Adrenal gland (tissue), 12 donors: ENCODE data around the gene PBRM1. TPM values are rescaled to one million over a fixed set of nuclear protein-coding genes. Genes with fewer than 3 reads are reported as not detected.

Source experiments
- DNase-seq, 7 donors: peaks; one replicate each; pipeline ENCODE4 v3.0.0-alpha.2; 2019 to 2020
- H3K27ac ChIP-seq, 5 donors: fragments of 200-600 bp; sonication (generic) in 4 of 5; 1 replicate in 3 of 5; 2 replicates in 2 of 5; pipeline versions ENCODE4 v1.5.1 to v1.8.0; 2016 to 2020; ENCODE audit warnings: mild to moderate bottlenecking in 1 of 5
- H3K27me3 ChIP-seq: fragments of 200-600 bp; 2 replicates; pipeline ENCODE4 v1.8.0; 2021
- H3K36me3 ChIP-seq, 2 donors: fragments of 200-600 bp; replicated peaks in 1 of 2; 1 replicate in 1 of 2; 2 replicates in 1 of 2; pipeline versions ENCODE4 v1.5.1 to v1.8.0; 2018 to 2022
- H3K4me1 ChIP-seq, 2 donors: fragments of 200-600 bp; replicated peaks in 1 of 2; 1 replicate in 1 of 2; 2 replicates in 1 of 2; pipeline versions ENCODE4 v1.5.1 to v1.8.0; 2018 to 2021
- H3K4me3 ChIP-seq, 4 donors: fragments of 200-600 bp; sonication (generic) in 3 of 4; one replicate each; pipeline ENCODE4 v1.5.1; 2016 to 2018
- H3K9me3 ChIP-seq, 3 donors: fragments of 200-600 bp; sonication (generic) in 1 of 3; replicated peaks in 1 of 3; 1 replicate in 2 of 3; 2 replicates in 1 of 3; pipeline versions ENCODE4 v1.5.1 to v1.8.0; 2016 to 2021
- POLR2A ChIP-seq, 2 donors: fragments of 450-650 bp; IDR thresholded peaks; one replicate each; pipeline ENCODE4 v1.6.1; 2017; ENCODE audit warnings: antibody characterized with exemption in 2 of 2, mild to moderate bottlenecking in 2 of 2, moderate library complexity in 1 of 2
- WGBS, 4 donors: extraction: QIAGEN DNeasy Blood & Tissue Kit in 2 of 4; methylation state at CpG; one replicate each; pipeline versions ENCODE4 v1.1.5 to v1.1.7; 2013 to 2017; 5-methylcytosine and 5-hydroxymethylcytosine counted together
- intact Hi-C, 2 donors: fragments of 100-400 bp; cut with DNase I; formaldehyde crosslinking; loops; one replicate each; pipeline versions ENCODE4 v1.14.1 to v1.15.0; 2022 to 2023
- polyA plus RNA-seq, 3 donors: library from polyadenylated mRNA; stranded (reverse); fragments of 200-250 nt in 2 of 3; fragments of 350-450 nt in 1 of 3; fragmentation: Illumina TruSeq in 1 of 3; extraction: RNeasy Lipid Tissue Mini Kit (QIAGEN cat#74804) in 1 of 3; gene quantifications; one replicate each; pipeline ENCODE4 v1.2.3, GENCODE V29; 2013 to 2014
- total RNA-seq, 9 donors: library from RNA; depleted of rRNA in 4 of 9; stranded (reverse); fragments of >200 nt in 4 of 9; fragments of 120-200 nt in 1 of 9; fragmentation: NEBNext Ultra II Directional in 1 of 9; extraction: Animal tissue kit (Norgen Biotek cat#: 25700) in 1 of 9; gene quantifications; one replicate each; pipeline versions ENCODE4 v1.1.0 to v1.2.4, GENCODE V29; 2013 to 2023
- TF ChIP-seq, protein P1 (sequence below), 6 experiments: fragments of 450-650 bp in 4 of 6; fragments of 200-600 bp in 2 of 6; sonication (generic) in 1 of 6; IDR thresholded peaks; 1 replicate in 5 of 6; 2 replicates in 1 of 6; pipeline versions ENCODE4 v1.5.1 to v1.8.0; 2016 to 2021; ENCODE audit warnings: antibody characterized with exemption in 6 of 6, mild to moderate bottlenecking in 2 of 6, moderate library complexity in 1 of 6
- donor health status: healthy with polysubstance abuse.
- donor health status: Bipolar disorder and iron deficiency.
- donor health status: DM: yes; HTN: yes; CAD: no.
- donor health status: DM: no; HTN: no; CAD: no.
- donor health status: DM: no; HTN: no; CAD: no.
- donor health status: DM: yes; HTN: yes; CAD: no.

Gene PBRM1
- total and polyA plus RNA-seq, 12 donors: 4.2 to 108 (median 47.5) TPM

DNA sequence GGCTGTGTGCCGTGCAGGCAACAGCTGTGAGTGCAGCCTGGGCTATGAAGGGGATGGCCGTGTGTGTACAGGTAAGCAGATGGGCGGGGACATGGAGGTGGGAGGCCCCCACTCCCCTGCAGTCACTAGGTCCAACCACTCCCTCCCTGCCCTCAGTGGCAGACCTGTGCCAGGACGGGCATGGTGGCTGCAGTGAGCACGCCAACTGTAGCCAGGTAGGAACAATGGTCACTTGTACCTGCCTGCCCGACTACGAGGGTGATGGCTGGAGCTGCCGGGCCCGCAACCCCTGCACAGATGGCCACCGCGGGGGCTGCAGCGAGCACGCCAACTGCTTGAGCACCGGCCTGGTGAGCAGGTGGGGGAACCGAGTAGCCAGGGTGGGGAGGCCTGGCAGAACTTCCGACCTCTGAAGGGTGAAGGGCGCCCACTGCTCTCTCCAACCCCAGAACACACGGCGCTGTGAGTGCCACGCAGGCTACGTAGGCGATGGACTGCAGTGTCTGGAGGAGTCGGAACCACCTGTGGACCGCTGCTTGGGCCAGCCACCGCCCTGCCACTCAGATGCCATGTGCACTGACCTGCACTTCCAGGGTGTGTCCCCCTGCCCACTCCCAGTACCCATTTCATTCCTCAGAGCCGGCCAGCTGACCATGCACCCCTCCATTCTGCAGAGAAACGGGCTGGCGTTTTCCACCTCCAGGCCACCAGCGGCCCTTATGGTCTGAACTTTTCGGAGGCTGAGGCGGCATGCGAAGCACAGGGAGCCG is 163.6 kb downstream of the PBRM1 start:
- TF ChIP-seq, protein P1, sequence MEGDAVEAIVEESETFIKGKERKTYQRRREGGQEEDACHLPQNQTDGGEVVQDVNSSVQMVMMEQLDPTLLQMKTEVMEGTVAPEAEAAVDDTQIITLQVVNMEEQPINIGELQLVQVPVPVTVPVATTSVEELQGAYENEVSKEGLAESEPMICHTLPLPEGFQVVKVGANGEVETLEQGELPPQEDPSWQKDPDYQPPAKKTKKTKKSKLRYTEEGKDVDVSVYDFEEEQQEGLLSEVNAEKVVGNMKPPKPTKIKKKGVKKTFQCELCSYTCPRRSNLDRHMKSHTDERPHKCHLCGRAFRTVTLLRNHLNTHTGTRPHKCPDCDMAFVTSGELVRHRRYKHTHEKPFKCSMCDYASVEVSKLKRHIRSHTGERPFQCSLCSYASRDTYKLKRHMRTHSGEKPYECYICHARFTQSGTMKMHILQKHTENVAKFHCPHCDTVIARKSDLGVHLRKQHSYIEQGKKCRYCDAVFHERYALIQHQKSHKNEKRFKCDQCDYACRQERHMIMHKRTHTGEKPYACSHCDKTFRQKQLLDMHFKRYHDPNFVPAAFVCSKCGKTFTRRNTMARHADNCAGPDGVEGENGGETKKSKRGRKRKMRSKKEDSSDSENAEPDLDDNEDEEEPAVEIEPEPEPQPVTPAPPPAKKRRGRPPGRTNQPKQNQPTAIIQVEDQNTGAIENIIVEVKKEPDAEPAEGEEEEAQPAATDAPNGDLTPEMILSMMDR (IDR thresholded peaks at IDR 0.05): no peak
- TF ChIP-seq POLR2A (IDR thresholded peaks at IDR 0.05): no peak
- Histone ChIP-seq H3K27me3 (no peaks in the 10 kb centered on the region), H3K4me1 (peaks cover 17 to 29% of the 10 kb centered on the region in 2 donors), H3K36me3 (peaks cover 0 to 37% of the 10 kb centered on the region in 2 donors), H3K4me3 (no peak overlapping the region), H3K27ac (no peak overlapping the region), H3K9me3 (no peaks in the 10 kb centered on the region)
- intact Hi-C loops: loop anchor here in 1 of 2 donors (5.0 kb wide), 1 partner anchor 35 kb away; no protein-coding TSS in a partner anchor
- DNase-seq: no peak
- 94 to 96% (median 95%) methylated on average over 9 to 33 of the region's 33 CpGs for WGBS, 4 donors

DNA sequence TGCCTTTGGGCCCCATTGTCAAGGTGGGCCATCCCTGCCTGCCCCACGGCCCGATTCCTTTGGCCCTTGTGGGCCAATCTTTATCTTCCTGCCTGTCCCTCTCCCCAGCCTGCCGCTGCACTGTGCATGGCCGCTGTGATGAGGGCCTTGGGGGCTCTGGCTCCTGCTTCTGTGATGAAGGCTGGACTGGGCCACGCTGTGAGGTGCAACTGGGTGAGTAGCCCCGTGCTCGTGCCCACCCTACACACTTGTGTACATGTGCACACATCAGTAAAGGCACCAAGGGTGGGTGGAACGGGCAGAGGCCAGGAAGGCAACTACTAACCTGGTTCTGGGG is 164.3 kb downstream of the PBRM1 start:
- no peaks in the 10 kb centered on the region for H3K9me3 ChIP-seq

DNA sequence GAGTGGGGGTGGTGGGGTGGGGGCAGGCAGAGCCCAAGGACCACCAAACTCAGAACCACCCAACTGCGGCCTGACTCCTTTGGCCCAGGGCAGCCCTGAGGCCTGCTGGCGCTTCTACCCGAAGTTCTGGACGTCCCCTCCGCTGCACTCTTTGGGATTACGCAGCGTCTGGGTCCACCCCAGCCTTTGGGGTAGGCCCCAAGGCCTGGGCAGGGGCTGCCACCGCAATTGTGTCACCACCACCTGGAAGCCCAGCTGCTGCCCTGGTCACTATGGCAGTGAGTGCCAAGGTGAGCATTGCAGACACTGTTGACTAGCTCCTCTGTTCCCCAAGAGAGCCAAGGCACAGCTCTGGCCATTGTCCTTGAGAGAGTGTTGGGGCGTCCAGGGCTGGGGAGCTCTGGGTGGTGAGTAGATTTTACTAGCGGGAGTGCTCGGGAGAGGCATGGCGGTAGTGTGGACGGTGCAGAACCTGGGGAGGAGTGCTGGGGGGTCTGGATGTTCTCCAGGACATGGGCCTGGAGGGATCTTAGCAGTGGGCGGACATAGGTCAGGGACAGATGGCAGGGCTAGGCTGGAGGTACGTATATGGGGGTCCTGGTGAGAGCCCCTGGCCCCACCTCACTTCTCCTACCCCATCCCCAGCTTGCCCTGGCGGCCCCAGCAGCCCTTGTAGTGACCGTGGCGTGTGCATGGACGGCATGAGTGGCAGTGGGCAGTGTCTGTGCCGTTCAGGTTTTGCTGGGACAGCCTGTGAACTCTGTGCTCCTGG is 164.8 kb downstream of the PBRM1 start:
- TF ChIP-seq POLR2A (IDR thresholded peaks at IDR 0.05): no peak
- TF ChIP-seq, protein P1 (IDR thresholded peaks at IDR 0.05): no peak
- Histone ChIP-seq H3K27me3 (no peaks in the 10 kb centered on the region), H3K4me3 (no peak overlapping the region), H3K4me1 (peaks cover 12 to 18% of the 10 kb centered on the region in 2 donors), H3K27ac (no peak overlapping the region), H3K36me3 (peaks cover 0 to 36% of the 10 kb centered on the region in 2 donors), H3K9me3 (no peaks in the 10 kb centered on the region)
- DNase-seq: no peak
- WGBS, 4 donors: 85 to 97% (median 91%) methylated on average over 8 to 20 of the region's 20 CpGs
- intact Hi-C loops: loop anchor here in 1 of 2 donors (5.0 kb wide), 1 partner anchor 34 kb away; no protein-coding TSS in a partner anchor

More for the DNA sequence above, 164.3 kb downstream of the PBRM1 start:
- Histone ChIP-seq H3K4me1 (peaks cover 12 to 23% of the 10 kb centered on the region in 2 donors), H3K27ac (no peak overlapping the region), H3K27me3 (no peaks in the 10 kb centered on the region), H3K4me3 (no peak overlapping the region), H3K36me3 (peaks cover 0 to 36% of the 10 kb centered on the region in 2 donors)
- intact Hi-C loops: loop anchor here in 1 of 2 donors (5.0 kb wide), 1 partner anchor 34 kb away; no protein-coding TSS in a partner anchor
- 93 to 100% (median 93%) methylated on average over 1 to 8 of the region's 8 CpGs; no CpG with 5 or more reads in 1 of the 4 donors for WGBS, 4 donors
- no peak for DNase-seq
- TF ChIP-seq POLR2A (IDR thresholded peaks at IDR 0.05): no peak

DNA sequence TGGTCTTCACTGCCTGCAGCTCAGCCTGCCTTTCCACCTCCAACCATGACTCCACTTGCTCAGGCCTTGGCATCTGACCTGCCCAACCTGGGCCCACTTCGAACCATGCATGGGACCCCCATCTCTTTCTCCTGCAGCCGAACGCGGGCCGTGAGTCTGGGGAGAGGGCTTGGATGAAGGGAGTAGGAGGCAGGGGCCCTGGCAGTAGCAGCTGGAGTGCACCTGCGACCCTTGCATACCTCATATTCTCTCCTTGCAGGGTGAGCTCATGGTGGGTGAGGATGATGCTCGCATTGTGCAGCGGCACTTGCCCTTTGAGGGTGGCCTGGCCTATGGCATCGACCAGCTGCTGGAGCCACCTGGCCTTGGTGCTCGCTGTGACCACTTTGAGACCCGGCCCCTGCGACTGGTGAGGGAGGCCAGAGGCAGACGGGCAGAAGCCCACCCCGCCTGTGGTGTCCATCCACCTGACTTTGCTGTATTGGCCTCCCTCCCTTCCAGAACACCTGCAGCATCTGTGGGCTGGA is 165.5 kb downstream of the PBRM1 start:
- Histone ChIP-seq H3K27ac (no peak overlapping the region), H3K4me3 (no peak overlapping the region), H3K9me3 (no peaks in the 10 kb centered on the region), H3K27me3 (no peaks in the 10 kb centered on the region), H3K36me3 (peaks cover 0 to 36% of the 10 kb centered on the region in 2 donors), H3K4me1 (peaks cover 5 to 11% of the 10 kb centered on the region in 2 donors)
- no peak for DNase-seq
- no peak for TF ChIP-seq POLR2A (IDR thresholded peaks at IDR 0.05)
- TF ChIP-seq, protein P1 (IDR thresholded peaks at IDR 0.05): no peak
- intact Hi-C loops: loop anchor here in 1 of 2 donors (5.0 kb wide), 1 partner anchor 33 kb away; no protein-coding TSS in a partner anchor
- WGBS, 4 donors: 94 to 96% (median 96%) methylated on average over 11 to 14 of the region's 14 CpGs; no CpG with 5 or more reads in 1 of the 4 donors
